ENCODE measurements around the gene PCDHAC1.
"Not testable (repeated sequence)": the region's sequence is repeated elsewhere in the genome, so short reads cannot be mapped to it uniquely, and the experiment has no call there.

Gene PCDHAC1

DNA sequence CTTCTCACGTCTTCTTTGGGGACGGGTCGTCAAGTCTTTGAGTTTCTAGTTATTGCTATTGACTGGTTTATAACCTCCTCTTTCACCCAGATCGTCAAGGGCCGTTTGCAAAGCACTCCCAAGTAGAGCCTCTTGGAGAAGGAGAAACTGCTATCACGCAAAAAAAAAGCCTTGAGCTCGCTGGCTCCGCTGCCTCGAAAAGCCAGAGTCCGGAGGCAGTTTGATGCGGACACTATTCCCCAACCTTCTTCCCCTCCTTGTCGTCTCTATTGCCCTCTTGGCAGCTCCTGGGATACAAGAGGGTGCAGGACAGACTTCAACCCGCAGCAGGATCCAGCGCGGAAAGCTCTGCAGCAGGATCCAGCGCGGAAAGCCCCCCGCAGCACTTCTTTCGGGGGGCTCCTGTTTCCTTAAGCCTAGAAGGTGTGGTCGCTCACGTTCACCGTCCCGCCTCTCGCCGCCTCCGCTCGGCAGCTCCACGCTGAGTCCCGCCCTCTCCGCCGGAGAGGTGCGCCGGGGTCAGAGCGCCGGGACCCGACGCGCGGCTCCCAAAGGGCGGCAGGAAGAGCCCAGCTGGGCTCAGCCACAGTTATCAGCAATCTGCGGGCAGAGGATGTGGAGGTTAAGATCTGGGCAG lies at the start of gene PCDHAC1:
PCDHAC1 (plus strand) TSS at position 494 of the 637 bp plus-strand sequence. CDS start 594 bp downstream, outside the sequence.
- no peak for DNase-seq

DNA sequence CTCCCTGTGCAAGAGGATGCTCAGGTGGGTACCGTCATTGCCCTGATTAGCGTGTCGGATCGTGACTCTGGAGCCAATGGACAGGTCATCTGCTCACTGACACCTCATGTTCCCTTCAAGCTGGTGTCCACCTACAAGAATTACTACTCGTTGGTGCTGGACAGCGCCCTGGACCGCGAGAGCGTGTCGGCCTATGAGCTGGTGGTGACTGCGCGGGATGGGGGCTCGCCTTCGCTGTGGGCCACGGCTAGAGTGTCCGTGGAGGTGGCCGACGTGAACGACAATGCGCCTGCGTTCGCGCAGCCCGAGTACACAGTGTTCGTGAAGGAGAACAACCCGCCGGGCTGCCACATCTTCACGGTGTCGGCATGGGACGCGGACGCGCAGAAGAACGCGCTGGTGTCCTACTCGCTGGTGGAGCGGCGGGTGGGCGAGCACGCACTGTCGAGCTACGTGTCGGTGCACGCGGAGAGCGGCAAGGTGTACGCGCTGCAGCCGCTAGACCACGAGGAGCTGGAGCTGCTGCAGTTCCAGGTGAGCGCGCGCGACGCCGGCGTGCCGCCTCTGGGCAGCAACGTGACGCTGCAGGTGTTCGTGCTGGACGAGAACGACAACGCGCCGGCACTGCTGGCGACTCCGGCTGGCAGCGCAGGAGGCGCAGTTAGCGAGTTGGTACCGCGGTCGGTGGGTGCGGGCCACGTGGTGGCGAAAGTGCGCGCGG lies 49.4 kb upstream of the PCDHAC1 start:
- not testable (repeated sequence) for DNase-seq

DNA sequence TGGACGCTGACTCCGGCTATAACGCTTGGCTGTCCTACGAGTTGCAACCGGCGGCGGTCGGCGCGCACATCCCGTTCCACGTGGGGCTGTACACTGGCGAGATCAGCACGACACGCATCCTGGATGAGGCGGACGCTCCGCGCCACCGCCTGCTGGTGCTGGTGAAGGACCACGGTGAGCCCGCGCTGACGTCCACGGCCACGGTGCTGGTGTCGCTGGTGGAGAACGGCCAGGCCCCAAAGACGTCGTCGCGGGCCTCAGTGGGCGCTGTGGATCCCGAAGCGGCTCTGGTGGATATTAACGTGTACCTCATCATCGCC lies 48.9 kb upstream of the PCDHAC1 start:
- DNase-seq, result no peak

- no peak for DNase-seq
Observed at GRCh38 chr5:140881889-140882590, 44.1 kb upstream of the PCDHAC1 start, which contains the start of gene PCDHA13. Gene PCDHA13 (plus strand): TSS chr5:140882124. CDS start chr5:140882269, 145 bp downstream.

- no peak for DNase-seq
Observed at GRCh38 chr5:140882591-140882899, 43.6 kb upstream of the PCDHAC1 start.

GRCh38 chr5:140883373-140883772 lies 42.7 kb upstream of the PCDHAC1 start:
- no peak for DNase-seq

DNA sequence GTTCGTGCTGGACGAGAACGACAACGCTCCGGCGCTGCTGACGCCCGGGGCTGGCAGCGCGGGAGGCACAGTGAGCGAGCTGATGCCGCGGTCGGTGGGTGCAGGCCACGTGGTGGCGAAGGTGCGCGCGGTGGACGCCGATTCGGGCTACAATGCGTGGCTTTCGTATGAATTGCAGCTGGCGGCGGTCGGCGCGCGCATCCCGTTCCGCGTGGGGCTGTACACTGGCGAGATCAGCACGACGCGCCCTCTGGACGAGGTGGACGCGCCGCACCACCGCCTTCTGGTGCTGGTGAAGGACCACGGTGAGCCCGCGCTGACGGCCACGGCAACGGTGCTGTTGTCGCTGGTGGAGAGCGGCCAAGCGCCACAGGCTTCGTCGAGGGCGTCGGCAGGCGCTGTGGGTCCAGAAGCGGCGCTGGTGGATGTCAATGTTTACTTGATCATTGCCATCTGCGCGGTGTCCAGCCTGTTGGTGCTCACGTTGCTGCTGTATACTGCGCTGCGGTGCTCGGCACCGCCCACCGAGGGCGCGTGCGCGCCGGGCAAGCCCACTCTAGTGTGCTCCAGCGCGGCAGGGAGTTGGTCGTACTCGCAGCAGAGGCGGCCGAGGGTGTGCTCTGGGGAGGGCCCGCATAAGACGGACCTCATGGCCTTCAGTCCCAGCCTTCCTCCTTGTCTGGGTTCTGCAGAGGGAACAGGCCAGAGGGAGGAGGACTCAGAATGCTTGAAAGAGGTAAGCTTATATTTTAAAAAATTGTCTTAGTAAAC lies 42.0 kb upstream of the PCDHAC1 start:
- DNase-seq, result no peak

- no peak for DNase-seq
Observed at GRCh38 chr5:140916325-140916724, 9.8 kb upstream of the PCDHAC1 start.

GRCh38 chr5:140923601-140924000 lies 2.5 kb upstream of the PCDHAC1 start:
- no peak for DNase-seq

DNA sequence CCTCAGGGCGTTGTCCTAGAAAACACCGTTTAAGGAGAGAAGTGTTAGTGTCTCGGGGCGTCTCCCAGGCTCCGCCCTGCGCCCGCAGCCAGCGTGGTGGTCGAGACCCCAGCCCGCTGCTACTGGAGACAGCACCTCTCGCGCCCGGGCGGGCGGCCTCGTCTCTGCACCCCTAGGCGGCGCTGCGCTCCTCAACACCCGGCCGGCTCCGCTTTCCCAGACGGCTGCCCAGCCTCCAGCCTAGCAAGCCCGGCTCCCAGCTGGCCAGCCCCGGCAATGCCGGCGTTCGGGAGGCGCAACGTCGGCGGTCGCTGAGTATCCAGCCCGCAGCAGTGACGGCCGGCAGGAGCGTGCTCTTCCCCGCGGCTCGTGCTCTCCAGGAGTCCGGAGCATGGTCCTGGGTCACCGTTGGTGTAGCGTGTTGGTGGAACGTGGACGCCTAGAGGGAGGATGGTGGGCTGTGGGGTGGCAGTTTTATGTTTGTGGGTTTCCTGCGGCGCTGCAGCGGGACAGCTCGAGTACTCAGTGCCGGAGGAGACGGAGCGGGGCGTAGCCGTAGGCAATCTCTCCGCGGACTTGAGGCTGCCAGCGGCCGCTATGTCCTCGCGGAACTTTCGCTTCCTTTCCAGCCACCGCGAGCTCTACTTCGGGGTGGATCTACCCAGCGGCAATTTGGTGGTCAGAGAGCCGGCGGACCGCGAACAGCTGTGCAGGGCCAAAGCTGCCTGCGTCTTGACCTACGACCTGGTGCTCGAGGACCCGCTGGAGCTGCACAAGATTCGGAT lies 536 bp downstream of the PCDHAC1 start:
- peak; percentile 24 to 38 for DNase-seq

DNA sequence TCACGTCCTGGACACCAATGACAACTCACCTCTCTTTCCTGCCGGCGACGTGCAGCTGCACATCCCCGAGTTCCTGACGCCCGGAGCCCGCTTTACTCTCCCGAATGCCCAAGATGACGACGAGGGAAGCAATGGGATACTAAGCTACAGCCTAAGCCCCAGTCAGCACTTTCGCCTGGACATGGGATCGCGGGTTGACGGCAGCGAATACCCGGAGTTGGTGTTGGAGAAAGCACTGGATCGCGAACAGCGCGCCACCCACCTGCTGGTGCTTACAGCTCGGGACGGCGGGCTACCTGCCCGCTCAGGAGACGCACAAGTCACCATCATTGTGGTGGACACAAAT lies 1.1 kb downstream of the PCDHAC1 start:
- no peak for DNase-seq

DNA sequence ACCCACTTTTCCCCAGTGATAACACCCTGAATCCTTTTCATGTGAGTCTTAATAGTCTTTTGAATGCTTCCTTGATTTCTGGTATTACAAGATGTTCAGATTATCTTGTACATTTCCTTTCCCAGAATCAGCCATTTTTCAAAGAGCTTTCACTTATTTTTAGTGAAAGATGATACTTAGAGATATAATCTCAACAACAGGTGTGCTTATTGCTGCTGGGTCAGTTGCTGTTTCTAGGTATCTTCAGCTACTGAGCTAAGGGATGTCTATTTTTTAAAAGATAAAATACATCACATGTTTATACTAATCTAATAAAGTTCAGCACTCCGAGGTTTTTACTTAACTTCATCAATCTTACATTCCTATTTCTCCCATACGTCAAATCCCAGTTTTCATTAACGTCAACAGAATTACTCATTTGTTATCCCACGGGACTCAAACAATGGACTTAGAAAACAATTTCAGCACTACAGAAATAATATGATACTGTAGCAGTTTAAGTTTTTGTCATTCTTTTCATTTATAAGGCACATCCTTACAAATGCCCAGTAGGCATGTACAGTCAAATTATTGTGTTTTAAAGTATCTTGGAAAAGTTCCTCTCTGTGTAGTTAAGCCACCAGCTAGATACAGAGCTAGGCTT lies 9.0 kb downstream of the PCDHAC1 start:
- DNase-seq, result no peak

DNA sequence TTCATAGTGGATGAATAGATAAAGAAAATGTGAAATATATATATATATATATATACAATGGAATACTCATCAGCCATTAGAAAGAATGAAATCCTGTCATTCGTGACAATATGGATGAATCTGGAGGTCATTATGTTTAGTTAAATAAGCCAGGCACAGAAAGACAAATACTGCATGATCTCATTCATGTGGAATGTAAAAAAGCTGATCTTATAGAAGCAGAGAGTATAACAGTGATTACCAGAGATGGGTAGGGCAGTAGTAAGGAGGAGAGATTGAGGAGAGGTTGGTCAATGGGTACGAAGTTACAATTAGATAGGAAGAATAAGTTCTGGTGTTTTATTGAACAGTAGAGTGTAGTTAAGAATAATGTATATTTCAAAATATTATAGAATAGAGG lies 20.5 kb downstream of the PCDHAC1 start:
- DNase-seq, result no peak

GRCh38 chr5:140951636-140952035 lies 25.5 kb downstream of the PCDHAC1 start:
- no peak for DNase-seq

DNA sequence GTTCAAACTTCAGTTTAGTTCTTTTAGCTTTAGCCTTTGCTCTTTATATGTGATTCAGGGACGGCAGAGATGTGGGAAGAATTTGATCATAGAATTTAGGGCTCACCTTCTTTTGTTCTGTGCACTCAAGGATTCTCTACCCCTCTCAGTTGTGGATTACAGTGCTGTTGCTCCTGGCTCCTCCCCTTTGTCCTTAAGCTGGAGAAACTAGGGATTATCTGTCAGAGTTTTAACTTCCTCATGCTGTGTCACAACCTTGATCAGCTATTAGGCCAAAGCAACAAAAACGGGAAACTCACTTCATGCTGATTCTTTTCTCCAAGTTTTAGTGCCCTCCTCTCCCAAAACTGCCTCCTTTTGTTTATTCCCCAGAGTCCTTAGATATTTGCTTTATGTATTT lies 27.1 kb downstream of the PCDHAC1 start:
- DNase-seq, result no peak

DNA sequence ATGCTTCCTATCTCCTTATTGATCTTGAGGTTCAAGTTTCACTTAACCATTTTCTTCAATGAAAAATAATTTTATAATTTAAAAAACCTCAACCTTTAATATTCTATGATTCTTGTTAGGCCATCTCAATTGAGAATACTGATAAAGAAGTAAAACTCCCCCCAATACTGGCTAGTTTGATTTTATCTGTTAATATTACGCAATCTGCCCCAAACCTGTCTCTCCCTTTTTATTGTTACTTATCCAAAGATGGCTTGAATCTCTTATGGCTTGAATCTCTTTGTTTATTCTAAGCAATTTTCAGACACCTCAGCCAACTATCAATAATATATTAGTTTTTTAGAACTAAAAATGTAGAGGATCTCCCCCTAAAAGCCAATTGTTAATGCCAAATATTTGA lies 36.1 kb downstream of the PCDHAC1 start:
- DNase-seq, result no peak

DNA sequence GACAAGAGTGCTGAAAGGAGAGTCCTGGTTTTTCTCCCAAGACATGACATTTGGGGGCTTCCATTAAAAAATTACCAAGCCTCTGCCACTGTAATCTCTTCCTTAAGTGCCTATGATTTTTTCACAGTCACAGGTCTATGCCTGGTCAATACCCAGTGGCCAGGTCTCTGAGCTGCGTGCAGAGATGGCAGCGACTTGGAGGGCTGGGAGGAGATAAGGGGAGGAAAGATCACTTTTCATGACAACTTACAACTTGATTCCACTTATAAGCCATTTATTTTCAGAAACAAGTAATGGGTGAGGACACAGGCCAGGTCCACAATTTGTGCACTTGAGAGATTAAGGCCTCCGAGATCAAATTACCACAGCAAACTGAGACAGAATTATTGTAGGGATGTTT lies 38.3 kb downstream of the PCDHAC1 start:
- no peak for DNase-seq

DNA sequence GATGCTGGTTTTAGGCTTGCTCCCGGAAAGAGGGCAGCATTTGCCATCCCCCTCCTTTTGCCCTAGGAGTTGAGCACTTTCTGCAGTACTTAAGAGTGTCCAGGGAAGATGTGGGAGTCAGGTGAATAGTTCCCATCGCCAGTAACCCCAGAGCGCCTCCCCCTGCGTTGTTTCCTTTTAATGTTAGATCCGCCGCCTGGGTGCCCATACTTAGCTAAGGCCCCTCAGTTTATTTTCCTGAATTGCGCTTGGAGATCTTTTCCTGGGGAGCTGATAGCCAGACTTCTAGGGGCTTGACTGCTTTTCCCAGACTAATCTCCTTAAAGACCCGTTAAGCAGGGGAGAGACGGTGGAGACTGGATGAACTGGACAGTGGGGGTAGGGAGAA lies 39.8 kb downstream of the PCDHAC1 start:
- no peak for DNase-seq

GRCh38 chr5:140966293-140967225 lies 40.5 kb downstream of the PCDHAC1 start, which contains the start of gene PCDHAC2:
Gene PCDHAC2 (plus strand): TSS chr5:140966476. CDS start chr5:140966767, 291 bp downstream.
- DNase-seq, result no peak

DNA sequence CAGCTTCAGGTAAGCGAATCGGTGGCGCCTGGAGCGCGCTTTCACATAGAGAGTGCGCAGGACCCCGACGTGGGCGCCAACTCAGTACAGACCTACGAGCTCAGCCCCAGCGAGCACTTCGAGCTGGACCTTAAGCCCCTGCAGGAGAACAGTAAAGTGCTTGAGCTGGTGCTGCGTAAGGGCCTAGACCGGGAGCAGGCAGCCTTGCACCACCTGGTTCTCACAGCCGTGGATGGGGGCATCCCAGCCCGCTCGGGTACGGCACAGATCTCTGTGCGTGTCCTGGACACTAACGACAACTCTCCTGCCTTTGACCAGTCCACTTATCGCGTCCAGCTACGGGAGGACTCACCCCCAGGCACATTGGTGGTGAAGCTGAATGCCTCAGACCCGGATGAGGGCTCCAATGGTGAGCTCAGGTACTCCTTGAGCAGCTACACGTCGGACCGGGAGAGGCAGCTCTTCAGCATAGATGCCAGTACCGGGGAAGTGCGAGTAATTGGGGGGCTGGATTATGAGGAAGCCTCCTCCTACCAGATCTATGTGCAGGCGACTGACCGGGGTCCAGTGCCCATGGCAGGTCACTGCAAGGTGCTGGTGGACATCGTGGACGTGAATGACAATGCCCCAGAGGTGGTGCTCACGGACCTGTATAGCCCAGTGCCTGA lies 41.3 kb downstream of the PCDHAC1 start:
- DNase-seq, result no peak

All from stimulated activated CD4-positive, alpha-beta T cell treated with anti-CD3 and anti-CD28 coated beads, Interleukin-2, amount 100 ng/mL, for 48 hours (primary cell).